A673 (cell line): ENCODE results near the gene SLC43A3. TPM values are rescaled to one million over a fixed set of nuclear protein-coding genes. Genes with fewer than 3 reads are reported as not detected.

Experiments
- BruUV-seq: library from RNA; stranded (reverse); fragments of 400-500 nt; replicated peaks from 2 replicates; lab custom pipeline; 2021; lab: Mats Ljungman, UMichigan
- CTCF ChIA-PET: fragments of 300-600 bp; sonication (Branson Sonifier 250); formaldehyde crosslinking; loops from one replicate; lab custom pipeline; 2022; ENCODE audit warnings: antibody characterized with exemption; lab: Charles Lee
- POLR2A ChIA-PET: fragments of 300-600 bp; sonication (Branson Sonifier 250); formaldehyde crosslinking; loops from one replicate; lab custom pipeline; 2022; ENCODE audit warnings: antibody characterized with exemption; ENCODE audit not compliant: low non-redundant PET; lab: Charles Lee
- DNase-seq: peaks from one replicate; pipeline ENCODE4 v3.0.0-alpha.2; 2015; ENCODE audit warnings: low spot score
- H3K27ac ChIP-seq: fragments of 200-600 bp; sonication (generic); 2 replicates; pipeline ENCODE4 v1.5.1; 2016; ENCODE audit warnings: mixed run types, low read depth, mild to moderate bottlenecking, mixed read lengths, antibody characterized with exemption, low read length; ENCODE audit not compliant: poor library complexity, severe bottlenecking
- H3K27me3 ChIP-seq: fragments of 200-600 bp; sonication (generic); replicated peaks from 2 replicates; pipeline ENCODE4 v1.6.1; 2017; ENCODE audit warnings: mixed run types, low read depth, mild to moderate bottlenecking, mixed read lengths, antibody characterized with exemption, low read length; ENCODE audit not compliant: insufficient read depth, poor library complexity
- H3K36me3 ChIP-seq: fragments of 200-600 bp; sonication (generic); 2 replicates; pipeline ENCODE4 v1.6.1; 2016; ENCODE audit warnings: mixed run types, mild to moderate bottlenecking, mixed read lengths, antibody characterized with exemption, low read length; ENCODE audit not compliant: insufficient read depth, poor library complexity, severe bottlenecking
- H3K4me1 ChIP-seq: fragments of 200-600 bp; sonication (generic); 2 replicates; pipeline ENCODE4 v1.6.1; 2017; ENCODE audit warnings: mixed run types, mild to moderate bottlenecking, mixed read lengths, antibody characterized with exemption, low read length; ENCODE audit not compliant: insufficient read depth, poor library complexity, severe bottlenecking
- H3K4me3 ChIP-seq: fragments of 200-600 bp; sonication (generic); 2 replicates; pipeline ENCODE4 v1.5.1; 2016; ENCODE audit warnings: low read depth, mixed run types, mild to moderate bottlenecking, mixed read lengths, low read length; ENCODE audit not compliant: poor library complexity, severe bottlenecking
- H3K9me3 ChIP-seq: fragments of 200-600 bp; sonication (generic); 2 replicates; pipeline ENCODE4 v1.6.1; 2016; ENCODE audit warnings: mixed run types, low read depth, mild to moderate bottlenecking, mixed read lengths, antibody characterized with exemption, low read length; ENCODE audit not compliant: poor library complexity, severe bottlenecking
- EZH2 ChIP-seq: fragments of 200-600 bp; sonication (generic); IDR thresholded peaks from 2 replicates; pipeline ENCODE4 v1.6.1; 2017; ENCODE audit warnings: borderline replicate concordance, low read depth, mild to moderate bottlenecking, mixed read lengths, antibody characterized with exemption, low read length; ENCODE audit not compliant: poor library complexity, severe bottlenecking
- intact Hi-C: fragments of 100-400 bp; cut with micrococcal nuclease; formaldehyde crosslinking; loops from one replicate; pipeline ENCODE4 v1.10.0; 2022; ENCODE audit not compliant: unreplicated experiment
- total RNA-seq: library from RNA; stranded (reverse); gene quantifications from 2 replicates; pipeline ENCODE4 v1.2.3, GENCODE V29; 2021
- TF ChIP-seq, protein P1 (sequence below): fragments of 300-800, 200-600 bp; sonication (generic); conservative IDR thresholded peaks from 2 replicates; pipeline ENCODE4 v1.5.1; 2017; ENCODE audit warnings: low read depth, mild to moderate bottlenecking, antibody characterized with exemption, low read length, moderate library complexity, mixed read lengths

The SLC43A3 gene
- total RNA-seq, 1 experiment from 2014 or later: 142 TPM

DNA sequence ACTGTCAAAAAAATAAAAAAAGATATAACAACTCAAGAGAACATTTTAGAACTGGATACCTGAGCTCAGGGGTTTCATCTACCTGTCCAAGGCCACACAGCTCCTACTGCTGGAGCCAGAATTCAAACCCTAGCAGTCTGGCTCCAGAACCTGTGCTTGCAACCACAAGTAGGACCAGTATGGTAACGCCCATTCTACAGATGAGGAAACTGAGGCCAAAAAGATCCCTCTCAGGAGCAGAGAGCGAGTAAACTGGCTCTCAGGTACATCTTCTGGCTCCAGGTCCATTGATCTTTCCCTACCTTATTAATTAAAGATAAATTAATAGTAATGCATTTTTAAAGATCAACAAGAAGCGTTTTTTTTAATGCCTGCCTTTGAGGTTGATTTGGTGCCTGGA is 69.6 kb downstream of the SLC43A3 start:
- intact Hi-C loops: no loop called here
- Histone ChIP-seq H3K27me3 (no peaks in the 10 kb centered on the region), H3K36me3 (no peaks in the 10 kb centered on the region), H3K4me1 (no peaks in the 10 kb centered on the region), H3K9me3 (no peaks in the 10 kb centered on the region), H3K4me3 (no peak overlapping the region), H3K27ac (no peak overlapping the region)
- POLR2A ChIA-PET: no interaction called here
- BruUV-seq: no TSS peak
- no peak for TF ChIP-seq EZH2
- TF ChIP-seq, protein P1, sequence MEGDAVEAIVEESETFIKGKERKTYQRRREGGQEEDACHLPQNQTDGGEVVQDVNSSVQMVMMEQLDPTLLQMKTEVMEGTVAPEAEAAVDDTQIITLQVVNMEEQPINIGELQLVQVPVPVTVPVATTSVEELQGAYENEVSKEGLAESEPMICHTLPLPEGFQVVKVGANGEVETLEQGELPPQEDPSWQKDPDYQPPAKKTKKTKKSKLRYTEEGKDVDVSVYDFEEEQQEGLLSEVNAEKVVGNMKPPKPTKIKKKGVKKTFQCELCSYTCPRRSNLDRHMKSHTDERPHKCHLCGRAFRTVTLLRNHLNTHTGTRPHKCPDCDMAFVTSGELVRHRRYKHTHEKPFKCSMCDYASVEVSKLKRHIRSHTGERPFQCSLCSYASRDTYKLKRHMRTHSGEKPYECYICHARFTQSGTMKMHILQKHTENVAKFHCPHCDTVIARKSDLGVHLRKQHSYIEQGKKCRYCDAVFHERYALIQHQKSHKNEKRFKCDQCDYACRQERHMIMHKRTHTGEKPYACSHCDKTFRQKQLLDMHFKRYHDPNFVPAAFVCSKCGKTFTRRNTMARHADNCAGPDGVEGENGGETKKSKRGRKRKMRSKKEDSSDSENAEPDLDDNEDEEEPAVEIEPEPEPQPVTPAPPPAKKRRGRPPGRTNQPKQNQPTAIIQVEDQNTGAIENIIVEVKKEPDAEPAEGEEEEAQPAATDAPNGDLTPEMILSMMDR: no peak
- CTCF ChIA-PET: interaction anchor here (0.9 kb wide), 1 partner anchor 12 kb away, joined by 3 read pairs; no protein-coding TSS in a partner anchor
- no peak for DNase-seq

Other genes with a start within 250 kb of the SLC43A3 start
- 2.5 and 3.0 TPM in 2 replicates for gene LRRC55, start 245.2 kb downstream of the SLC43A3 start, total RNA-seq
- 0.66 and 0.67 TPM in 2 replicates for gene APLNR, start 189.9 kb downstream of the SLC43A3 start, total RNA-seq
- 80.4 and 88.8 TPM in 2 replicates for gene TNKS1BP1, start 102.2 kb downstream of the SLC43A3 start, total RNA-seq
- 393 and 399 TPM in 2 replicates for gene SSRP1, start 91.2 kb downstream of the SLC43A3 start, total RNA-seq
- gene P2RX3, start 88.8 kb downstream of the SLC43A3 start, total RNA-seq: not detected in 2 replicates
- not detected in 2 replicates for gene PRG3, start 46.0 kb downstream of the SLC43A3 start, total RNA-seq
- gene PRG2, start 36.5 kb downstream of the SLC43A3 start, total RNA-seq: not detected in 2 replicates
- gene RTN4RL2, start 33.4 kb upstream of the SLC43A3 start, total RNA-seq: 5.2 and 7.0 TPM in 2 replicates
- gene SLC43A1, start 88.6 kb upstream of the SLC43A3 start, total RNA-seq: 18.4 and 20.5 TPM in 2 replicates
- 165 and 176 TPM in 2 replicates for gene TIMM10, start 103.6 kb upstream of the SLC43A3 start, total RNA-seq
- not detected in 2 replicates for gene SMTNL1, start 110.5 kb upstream of the SLC43A3 start, total RNA-seq
- gene UBE2L6, start 140.6 kb upstream of the SLC43A3 start, total RNA-seq: 30.4 and 38.8 TPM in 2 replicates
- gene SERPING1, start 170.6 kb upstream of the SLC43A3 start, total RNA-seq: 5.2 and 7.0 TPM in 2 replicates
- gene YPEL4, start 222.8 kb upstream of the SLC43A3 start, total RNA-seq: 0.20 TPM in 1 of 2 replicates, not detected in the other
- gene CLP1, start 230.6 kb upstream of the SLC43A3 start, total RNA-seq: 23.4 and 26.8 TPM in 2 replicates
- 72.9 and 76.9 TPM in 2 replicates for gene ZDHHC5, start 241.0 kb upstream of the SLC43A3 start, total RNA-seq